Endodermal cell (in vitro differentiated cells): Measurements from ENCODE around the gene VRK2. TPM values are rescaled to one million over a fixed set of nuclear protein-coding genes. Genes with fewer than 3 reads are reported as not detected.

Source experiments
- DNase-seq: peaks from one replicate; pipeline ENCODE4 v3.0.0-alpha.2; 2017
- H3K27ac ChIP-seq: 2 replicates; pipeline ENCODE4 v1.5.1; 2013; ENCODE audit warnings: mild to moderate bottlenecking, low read depth, low read length, moderate library complexity
- H3K27me3 ChIP-seq: 2 replicates; pipeline ENCODE4 v1.6.1; 2013; ENCODE audit warnings: mild to moderate bottlenecking, low read length, moderate library complexity; ENCODE audit not compliant: insufficient read depth, control insufficient read depth, poor library complexity, severe bottlenecking
- H3K36me3 ChIP-seq: 2 replicates; pipeline ENCODE4 v1.7.0; 2013; ENCODE audit warnings: mild to moderate bottlenecking, low read length, moderate library complexity; ENCODE audit not compliant: control insufficient read depth, insufficient read depth
- H3K4me1 ChIP-seq: one replicate; pipeline ENCODE4 v1.7.0; 2013; ENCODE audit warnings: low read length; ENCODE audit not compliant: control insufficient read depth, insufficient read depth
- H3K4me3 ChIP-seq: 2 replicates; pipeline ENCODE4 v1.5.1; 2013; ENCODE audit warnings: mild to moderate bottlenecking, low read length, moderate library complexity
- H3K9ac ChIP-seq: 2 replicates; pipeline ENCODE4 v1.6.1; 2013; ENCODE audit warnings: mild to moderate bottlenecking, low read length, moderate library complexity; ENCODE audit not compliant: poor library complexity, severe bottlenecking; ENCODE audit errors: extremely low read depth
- H3K9me3 ChIP-seq: 2 replicates; pipeline ENCODE4 v1.6.1; 2013; ENCODE audit warnings: mild to moderate bottlenecking, low read length, moderate library complexity; ENCODE audit not compliant: control insufficient read depth
- H3K27ac Mint-ChIP-seq: 2 replicates; pipeline ENCODE4 v1.8.0; 2020; ENCODE audit warnings: mixed read lengths
- H3K27me3 Mint-ChIP-seq: 2 replicates; pipeline ENCODE4 v1.8.0; 2021; ENCODE audit warnings: mild to moderate bottlenecking, mixed read lengths; ENCODE audit not compliant: insufficient read depth
- H3K36me3 Mint-ChIP-seq: 2 replicates; pipeline ENCODE4 v1.8.0; 2020; ENCODE audit warnings: low read depth, mixed read lengths
- H3K4me1 Mint-ChIP-seq: 2 replicates; pipeline ENCODE4 v1.8.0; 2020; ENCODE audit warnings: mixed read lengths
- H3K4me3 Mint-ChIP-seq: 2 replicates; pipeline ENCODE4 v1.8.0; 2020; ENCODE audit warnings: mild to moderate bottlenecking, moderate library complexity, mixed read lengths
- H3K9me3 Mint-ChIP-seq: 2 replicates; pipeline ENCODE4 v1.8.0; 2020; ENCODE audit warnings: mild to moderate bottlenecking, mixed read lengths
- WGBS, 2 experiments: methylation state at CpG; one replicate each; pipeline versions ENCODE4 v1.1.5 to v1.1.7; 2013; ENCODE audit warnings: missing lambda C conversion rate in 2 of 2, mixed read lengths in 1 of 2; ENCODE audit not compliant: insufficient coverage in 1 of 2, insufficient read length in 1 of 2; 5-methylcytosine and 5-hydroxymethylcytosine counted together
- total RNA-seq, 2 donors: library from RNA; stranded (reverse); fragmentation: NEBNext Ultra II Directional in 1 of 2; extraction: Animal tissue kit (Norgen Biotek cat#: 25700) in 1 of 2; gene quantifications; 2 replicates in 1 of 2; 3 replicates in 1 of 2; pipeline ENCODE4 v1.2.1, GENCODE V29; 2021
- TF ChIP-seq, protein P1 (sequence below): fragments of 200-600 bp; sonication (generic); conservative IDR thresholded peaks from 2 replicates; pipeline ENCODE4 v1.5.0; 2021; ENCODE audit warnings: antibody characterized with exemption, mild to moderate bottlenecking

The VRK2 gene
- total RNA-seq, 2 donors from 2014 or later, result 27.3 to 33.3 TPM

DNA sequence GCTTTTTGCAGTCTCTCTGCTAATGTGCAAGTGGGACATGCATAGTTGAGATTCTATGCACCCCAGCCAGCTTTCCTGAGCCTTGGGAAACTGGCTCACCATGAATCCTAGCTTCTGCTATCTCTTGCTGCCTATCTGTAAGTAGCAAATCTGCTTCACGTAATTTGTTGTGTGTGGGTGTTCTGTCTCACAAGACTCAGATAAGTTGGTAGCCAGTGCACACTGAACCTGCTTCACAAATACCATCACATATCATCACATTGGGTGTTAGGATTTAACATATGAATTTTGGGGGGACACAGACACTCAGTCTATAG, 13.9 kb upstream of the VRK2 start:
- no peaks in the 10 kb centered on the region for H3K36me3 ChIP-seq
- no peaks in the 10 kb centered on the region for H3K27me3 ChIP-seq
- WGBS, 2 experiments, result 84% methylated on average over 1 of the region's 1 CpG; no CpG with 5 or more reads in 1 of the 2 experiments
- TF ChIP-seq, protein P1, sequence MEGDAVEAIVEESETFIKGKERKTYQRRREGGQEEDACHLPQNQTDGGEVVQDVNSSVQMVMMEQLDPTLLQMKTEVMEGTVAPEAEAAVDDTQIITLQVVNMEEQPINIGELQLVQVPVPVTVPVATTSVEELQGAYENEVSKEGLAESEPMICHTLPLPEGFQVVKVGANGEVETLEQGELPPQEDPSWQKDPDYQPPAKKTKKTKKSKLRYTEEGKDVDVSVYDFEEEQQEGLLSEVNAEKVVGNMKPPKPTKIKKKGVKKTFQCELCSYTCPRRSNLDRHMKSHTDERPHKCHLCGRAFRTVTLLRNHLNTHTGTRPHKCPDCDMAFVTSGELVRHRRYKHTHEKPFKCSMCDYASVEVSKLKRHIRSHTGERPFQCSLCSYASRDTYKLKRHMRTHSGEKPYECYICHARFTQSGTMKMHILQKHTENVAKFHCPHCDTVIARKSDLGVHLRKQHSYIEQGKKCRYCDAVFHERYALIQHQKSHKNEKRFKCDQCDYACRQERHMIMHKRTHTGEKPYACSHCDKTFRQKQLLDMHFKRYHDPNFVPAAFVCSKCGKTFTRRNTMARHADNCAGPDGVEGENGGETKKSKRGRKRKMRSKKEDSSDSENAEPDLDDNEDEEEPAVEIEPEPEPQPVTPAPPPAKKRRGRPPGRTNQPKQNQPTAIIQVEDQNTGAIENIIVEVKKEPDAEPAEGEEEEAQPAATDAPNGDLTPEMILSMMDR, result no peak
- H3K9me3 Mint-ChIP-seq, result peaks cover 3% of the 10 kb centered on the region
- no peak overlapping the region for H3K27ac Mint-ChIP-seq
- no peaks in the 10 kb centered on the region for H3K27me3 Mint-ChIP-seq
- no peak for DNase-seq
- H3K4me3 ChIP-seq, result no peak overlapping the region
- H3K9me3 ChIP-seq, result peaks cover 10% of the 10 kb centered on the region
- no peak overlapping the region for H3K9ac ChIP-seq
- peaks cover 5% of the 10 kb centered on the region for H3K4me1 Mint-ChIP-seq
- no peaks in the 10 kb centered on the region for H3K36me3 Mint-ChIP-seq
- no peaks in the 10 kb centered on the region for H3K4me1 ChIP-seq
- no peak overlapping the region for H3K4me3 Mint-ChIP-seq
- H3K27ac ChIP-seq, result no peak overlapping the region

DNA sequence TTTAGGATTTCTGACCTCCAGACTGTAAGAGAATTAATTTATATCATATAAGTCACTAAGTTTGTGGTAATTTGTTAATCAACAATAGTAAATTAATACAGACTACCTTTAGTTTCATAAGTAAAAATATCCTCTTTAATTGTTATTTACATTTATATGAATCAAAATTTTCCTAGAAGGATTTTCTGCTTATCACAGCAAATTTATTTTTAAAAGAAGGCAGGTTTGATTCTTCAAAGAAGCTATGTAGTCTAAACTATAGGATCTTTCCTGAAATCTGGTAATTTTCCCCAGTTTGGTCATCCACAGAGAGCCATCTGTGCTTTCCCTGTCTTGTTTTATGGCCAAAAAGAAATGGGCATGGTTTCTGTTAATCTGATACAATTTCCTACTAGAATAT, 13.1 kb upstream of the VRK2 start:
- Mint-ChIP-seq H3K36me3 (no peaks in the 10 kb centered on the region), H3K4me1 (peaks cover 9% of the 10 kb centered on the region), H3K9me3 (peaks cover 11% of the 10 kb centered on the region), H3K27ac (no peak overlapping the region), H3K4me3 (no peak overlapping the region), H3K27me3 (no peaks in the 10 kb centered on the region)
- Histone ChIP-seq H3K9ac (no peak overlapping the region), H3K9me3 (peaks cover 18% of the 10 kb centered on the region), H3K27me3 (no peaks in the 10 kb centered on the region), H3K27ac (no peak overlapping the region), H3K4me3 (no peak overlapping the region), H3K36me3 (no peaks in the 10 kb centered on the region), H3K4me1 (no peaks in the 10 kb centered on the region)
- TF ChIP-seq, protein P1, result no peak
- DNase-seq, result no peak

DNA sequence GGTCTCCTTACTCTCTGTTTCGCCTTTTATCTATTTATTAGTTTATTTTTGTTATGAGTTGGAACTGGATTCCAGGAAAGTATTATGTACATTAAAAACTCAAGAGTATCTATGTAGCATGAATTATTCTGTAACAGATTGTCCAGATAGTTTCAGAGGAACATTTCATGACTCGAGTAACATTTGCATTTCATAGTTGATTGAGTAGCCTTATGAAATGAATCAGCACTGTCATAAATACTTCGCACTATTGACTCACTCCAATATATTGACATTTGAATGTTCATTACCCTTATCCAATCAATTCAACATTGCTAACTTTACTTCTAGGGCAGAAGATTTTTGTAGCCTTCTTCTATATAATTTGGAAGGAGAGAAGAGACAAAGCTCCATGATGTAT, 11.3 kb upstream of the VRK2 start:
- no peak overlapping the region for H3K4me3 Mint-ChIP-seq

More for the DNA sequence above, 11.3 kb upstream of the VRK2 start:
- TF ChIP-seq, protein P1, result no peak
- Mint-ChIP-seq H3K27ac (no peak overlapping the region), H3K4me1 (peaks cover 15% of the 10 kb centered on the region), H3K9me3 (peaks cover 16% of the 10 kb centered on the region), H3K36me3 (no peaks in the 10 kb centered on the region), H3K27me3 (no peaks in the 10 kb centered on the region)
- H3K27me3 ChIP-seq, result no peaks in the 10 kb centered on the region
- H3K9ac ChIP-seq, result no peak overlapping the region
- WGBS, 2 experiments, result 96% methylated on average over 3 of the region's 3 CpGs; no CpG with 5 or more reads in 1 of the 2 experiments
- DNase-seq, result no peak
- H3K27ac ChIP-seq, result no peak overlapping the region
- H3K9me3 ChIP-seq, result peaks cover 28% of the 10 kb centered on the region
- H3K36me3 ChIP-seq, result no peaks in the 10 kb centered on the region
- H3K4me1 ChIP-seq, result peaks cover 4% of the 10 kb centered on the region
- no peak overlapping the region for H3K4me3 ChIP-seq
